Fibroblast of lung (primary cell): ENCODE results near the gene PEX16. TPM values are rescaled to one million over a fixed set of nuclear protein-coding genes. Genes with fewer than 3 reads are reported as not detected.
A peak's percentile ranks its signal among the peaks of the same experiment; 100 is the strongest.

Experiments
- DNase-seq, 2 donors: peaks; one replicate each; pipeline versions ENCODE4 v3.0.0 to v3.0.0-alpha.2; 2010; ENCODE audit warnings: low read depth in 2 of 2
- H2AFZ ChIP-seq: 2 replicates; pipeline ENCODE4 v1.5.1; 2012; ENCODE audit warnings: low read length, control low read depth, inconsistent platforms
- H3K27ac ChIP-seq: 2 replicates; pipeline ENCODE4 v1.5.1; 2011; ENCODE audit warnings: low read length, control low read depth; ENCODE audit not compliant: insufficient read depth
- H3K27me3 ChIP-seq: 2 replicates; pipeline ENCODE4 v1.5.1; 2011; ENCODE audit warnings: mild to moderate bottlenecking, low read length; ENCODE audit not compliant: control insufficient read depth, insufficient read depth
- H3K36me3 ChIP-seq: 2 replicates; pipeline ENCODE4 v1.5.1; 2011; ENCODE audit warnings: low read length; ENCODE audit not compliant: control insufficient read depth, insufficient read depth
- H3K4me1 ChIP-seq: 2 replicates; pipeline ENCODE4 v1.5.1; 2011; ENCODE audit warnings: low read length; ENCODE audit not compliant: control insufficient read depth, insufficient read depth; ENCODE audit errors: extremely low read depth
- H3K4me2 ChIP-seq: 2 replicates; pipeline ENCODE4 v1.5.1; 2011; ENCODE audit warnings: low read length, control low read depth; ENCODE audit not compliant: insufficient read depth; ENCODE audit errors: extremely low read depth
- H3K4me3 ChIP-seq, 4 experiments: fragments of 200-600 bp in 1 of 4; sonication (generic) in 1 of 4; replicated peaks in 1 of 4; 2 replicates each; pipeline ENCODE4 v1.5.1; 2011 to 2016; ENCODE audit warnings: low read length in 4 of 4, low read depth in 3 of 4, mild to moderate bottlenecking in 3 of 4, control low read depth in 2 of 4, inconsistent platforms in 1 of 4, mixed read lengths in 1 of 4; ENCODE audit not compliant: insufficient read depth in 1 of 4; ENCODE audit errors: control extremely low read depth in 1 of 4
- H3K79me2 ChIP-seq: 2 replicates; pipeline ENCODE4 v1.5.1; 2012; ENCODE audit warnings: mild to moderate bottlenecking, low read length, inconsistent platforms; ENCODE audit not compliant: control insufficient read depth, insufficient read depth
- H3K9ac ChIP-seq: 2 replicates; pipeline ENCODE4 v1.5.1; 2011; ENCODE audit warnings: mild to moderate bottlenecking, low read length, control low read depth; ENCODE audit not compliant: insufficient read depth
- H3K9me3 ChIP-seq: 2 replicates; pipeline ENCODE4 v1.5.1; 2012; ENCODE audit warnings: low read depth, low read length; ENCODE audit not compliant: control insufficient read depth, insufficient read depth
- H4K20me1 ChIP-seq: 2 replicates; pipeline ENCODE4 v1.5.1; 2011; ENCODE audit warnings: low read length; ENCODE audit not compliant: control insufficient read depth, insufficient read depth; ENCODE audit errors: extremely low read depth
- CTCF ChIP-seq, 2 donors: IDR thresholded peaks in 1 of 2; conservative IDR thresholded peaks in 1 of 2; 1 replicate in 1 of 2; 2 replicates in 1 of 2; pipeline ENCODE4 v1.5.1; 2011 to 2012; ENCODE audit warnings: low read length in 2 of 2, control low read depth in 1 of 2, inconsistent platforms in 1 of 2, low read depth in 1 of 2, mild to moderate bottlenecking in 1 of 2
- EZH2 ChIP-seq: IDR thresholded peaks from 2 replicates; pipeline ENCODE4 v1.5.1; 2012; ENCODE audit warnings: low read length, control low read depth, mild to moderate bottlenecking; ENCODE audit errors: missing control alignments
- polyA plus RNA-seq, 2 donors: library from polyadenylated mRNA; depleted of rRNA in 1 of 2; stranded (reverse) in 1 of 2; unstranded in 1 of 2; fragments of >200 nt; gene quantifications; 2 replicates each; pipeline ENCODE4 v1.2.1, GENCODE V29; 2011 to 2012; ENCODE audit warnings: missing spikeins in 1 of 2
- total RNA-seq: library from RNA; depleted of rRNA; stranded (reverse); fragments of >200 nt; gene quantifications from 2 replicates; pipeline ENCODE4 v1.2.1, GENCODE V29; 2014

The PEX16 gene
- total and polyA plus RNA-seq, 2 donors (not counting 1 experiment from before 2014, with no cell fraction given): 11.0 to 44.4 TPM

DNA sequence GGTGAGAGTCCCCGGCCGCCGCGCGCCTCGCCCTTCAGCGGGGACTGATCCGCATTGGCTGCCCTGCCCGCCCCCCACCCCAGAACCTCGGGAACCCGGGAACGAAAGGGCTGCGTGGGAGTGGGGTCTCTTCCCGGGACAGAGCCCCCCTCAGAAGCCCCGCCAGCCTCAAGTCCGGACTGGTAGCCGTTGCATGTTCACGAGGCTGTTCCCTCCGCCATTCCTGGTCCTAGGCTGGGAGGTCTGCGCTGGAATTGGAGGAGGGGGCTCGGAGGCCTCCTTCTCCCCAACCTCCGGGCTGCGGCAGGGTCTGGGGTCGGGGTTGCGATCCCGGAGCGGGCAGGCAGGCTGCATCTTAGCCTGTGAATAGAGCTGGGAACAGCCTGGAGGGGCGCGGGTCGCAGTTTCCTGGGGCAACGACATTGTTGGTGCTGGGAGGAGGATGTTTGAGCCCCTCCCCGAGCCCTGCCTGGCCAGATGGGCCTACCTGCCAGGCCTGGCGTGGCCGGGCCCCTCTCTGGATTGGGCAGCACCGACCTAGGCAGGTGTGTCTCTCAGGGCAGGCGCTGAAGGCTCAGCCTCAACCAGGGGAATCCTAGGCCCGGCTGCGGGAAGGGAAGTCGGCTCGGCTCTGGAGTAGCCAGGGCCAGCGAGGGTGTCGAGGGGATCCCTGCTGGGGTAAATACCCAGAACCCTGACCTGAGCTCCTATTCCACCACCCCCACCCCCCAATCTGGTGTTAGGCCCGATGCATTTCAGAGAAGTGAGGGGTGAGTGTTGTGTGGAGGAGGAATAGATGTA, 31.6 kb downstream of the PEX16 start:
- peak overlapping the region in 2 of 4 experiments; percentile 17 to 45 for H3K4me3 ChIP-seq
- no peaks in the 10 kb centered on the region for H3K4me1 ChIP-seq
- H3K36me3 ChIP-seq: peaks cover 1% of the 10 kb centered on the region
- no peaks in the 10 kb centered on the region for H3K27me3 ChIP-seq
- TF ChIP-seq EZH2 (peak; percentile 60), CTCF (conservative IDR thresholded peaks at IDR 0.05 in 1 of 2, IDR thresholded peaks at IDR 0.05 in 1 of 2; ENCODE audit: low read depth in 1 of 2, low read length in 2 of 2) (no peak)
- DNase-seq: no peak
- H3K4me2 ChIP-seq: peak overlapping the region; percentile 54
- peaks cover 3% of the 10 kb centered on the region for H4K20me1 ChIP-seq
- no peaks in the 10 kb centered on the region for H3K9me3 ChIP-seq
- no peak overlapping the region for H3K27ac ChIP-seq
- no peak overlapping the region for H3K9ac ChIP-seq
- no peak overlapping the region for H2AFZ ChIP-seq
- no peaks in the 10 kb centered on the region for H3K79me2 ChIP-seq

DNA sequence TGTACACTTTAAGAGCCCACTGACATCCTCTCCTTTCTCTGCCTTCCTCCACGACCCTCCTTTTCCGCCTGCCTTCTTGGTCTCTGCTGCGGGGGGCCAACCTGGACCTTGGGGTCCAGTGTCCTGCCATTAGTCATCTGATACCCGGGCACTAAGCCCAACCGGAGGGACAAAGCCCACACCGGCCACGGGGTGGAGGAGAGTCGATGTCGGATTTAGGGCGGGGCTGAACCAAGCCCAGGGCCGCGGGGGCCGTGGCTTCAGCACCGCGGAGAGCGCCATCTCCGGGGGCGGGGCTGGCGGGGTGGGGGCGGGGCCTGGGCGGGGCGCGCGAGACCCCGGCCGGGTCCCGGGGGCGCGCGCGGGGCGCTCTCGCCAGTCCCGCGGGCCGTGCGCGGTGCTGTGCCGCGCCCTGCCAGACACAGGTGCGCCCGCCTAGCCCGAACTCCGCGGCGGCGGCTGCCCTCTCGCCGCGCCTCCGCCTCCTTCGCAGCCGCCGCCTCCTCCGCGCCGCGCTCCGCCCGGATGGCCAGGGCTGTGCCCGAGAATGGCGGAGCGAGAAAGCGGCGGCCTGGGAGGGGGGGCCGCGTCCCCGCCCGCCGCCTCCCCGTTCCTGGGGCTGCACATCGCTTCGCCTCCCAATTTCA, 32.3 kb downstream of the PEX16 start, which contains the start of gene MAPK8IP1:
TSS of gene MAPK8IP1 (plus strand) at position 378 of the 647 bp plus-strand sequence. CDS start at position 548, 170 bp downstream.
- no peak within 1 kb of the TSS for H2AFZ ChIP-seq
- no peaks in the 10 kb centered on the region for H3K4me1 ChIP-seq
- no peaks in the 10 kb centered on the region for H3K79me2 ChIP-seq
- peak in 1 of 2 donors; percentile 17 for DNase-seq
- H3K27ac ChIP-seq: no peak within 1 kb of the TSS
- H3K4me3 ChIP-seq: peak within 1 kb of the TSS in 2 of 4 experiments; percentile 17 to 45
- peak within 1 kb of the TSS; percentile 54 for H3K4me2 ChIP-seq
- H3K36me3 ChIP-seq: peaks cover 2% of the 10 kb centered on the region
- H3K27me3 ChIP-seq: no peaks in the 10 kb centered on the region
- H3K9ac ChIP-seq: no peak within 1 kb of the TSS
- TF ChIP-seq CTCF (conservative IDR thresholded peaks at IDR 0.05 in 1 of 2, IDR thresholded peaks at IDR 0.05 in 1 of 2; ENCODE audit: low read depth in 1 of 2, low read length in 2 of 2): no peak
- TF ChIP-seq EZH2: no peak
- H3K9me3 ChIP-seq: no peaks in the 10 kb centered on the region
- peaks cover 3% of the 10 kb centered on the region for H4K20me1 ChIP-seq

DNA sequence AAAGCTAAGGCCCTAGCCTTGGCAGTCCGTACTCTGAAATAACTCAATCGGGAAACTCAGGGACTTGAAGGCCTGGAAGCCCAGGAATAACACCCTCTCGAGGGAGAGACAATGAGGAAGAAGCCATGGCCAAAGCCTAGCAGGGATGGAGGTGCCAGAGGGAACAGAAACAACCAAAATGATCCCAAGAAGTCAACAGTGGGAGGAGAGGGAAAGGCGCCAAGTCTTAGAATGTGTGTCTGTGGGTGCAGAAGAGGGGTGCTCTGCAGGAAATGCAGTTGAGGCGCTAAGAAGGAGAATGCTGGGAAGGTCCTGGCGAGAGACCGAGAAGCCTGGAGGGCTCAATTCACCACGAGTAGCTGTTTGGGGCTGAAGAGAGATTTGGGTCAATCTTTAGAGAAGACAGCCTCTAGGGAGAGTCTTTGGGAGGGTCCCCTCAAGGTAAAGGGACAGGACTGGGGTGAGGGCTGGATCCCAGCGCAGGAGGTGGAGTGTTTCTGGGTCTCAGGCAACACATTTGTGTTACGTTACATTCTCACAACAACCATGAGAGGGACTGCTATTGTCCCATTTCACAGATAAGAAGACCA, 33.0 kb downstream of the PEX16 start:
- Histone ChIP-seq H3K27me3 (no peaks in the 10 kb centered on the region), H3K36me3 (peaks cover 2% of the 10 kb centered on the region), H4K20me1 (peaks cover 3% of the 10 kb centered on the region), H3K79me2 (no peaks in the 10 kb centered on the region), H3K9me3 (no peaks in the 10 kb centered on the region), H3K4me1 (no peaks in the 10 kb centered on the region), H3K4me2 (no peak overlapping the region), H3K27ac (no peak overlapping the region), H3K4me3 (no peak overlapping the region), H3K9ac (no peak overlapping the region), H2AFZ (no peak overlapping the region)
- TF ChIP-seq CTCF (conservative IDR thresholded peaks at IDR 0.05 in 1 of 2, IDR thresholded peaks at IDR 0.05 in 1 of 2; ENCODE audit: low read depth in 1 of 2, low read length in 2 of 2) (no peak), EZH2 (no peak)
- DNase-seq: no peak
